Kidney epithelial cell (primary cell): Measurements from ENCODE around the gene SMAD6. TPM values are rescaled to one million over a fixed set of nuclear protein-coding genes. Genes with fewer than 3 reads are reported as not detected.

ENCODE experiments used
- DNase-seq: peaks from one replicate; pipeline ENCODE4 v3.0.0-alpha.2; 2010; ENCODE audit warnings: low read depth
- H3K27me3 ChIP-seq: 2 replicates; pipeline ENCODE4 v1.6.0; 2011; ENCODE audit warnings: low read length; ENCODE audit not compliant: control insufficient read depth, insufficient read depth
- H3K36me3 ChIP-seq: 2 replicates; pipeline ENCODE4 v1.5.1; 2011; ENCODE audit warnings: low read length; ENCODE audit not compliant: control insufficient read depth, insufficient read depth
- H3K4me3 ChIP-seq: 2 replicates; pipeline ENCODE4 v1.5.1; 2011; ENCODE audit warnings: low read depth, mild to moderate bottlenecking, control low read depth, low read length
- CTCF ChIP-seq: IDR thresholded peaks from 2 replicates; pipeline ENCODE4 v1.5.1; 2011; ENCODE audit warnings: mild to moderate bottlenecking, moderate library complexity, low read length, control low read depth, inconsistent platforms; ENCODE audit not compliant: insufficient read depth, poor library complexity, severe bottlenecking
- total RNA-seq: library from RNA; depleted of rRNA; stranded (reverse); fragments of >200 nt; gene quantifications from 2 replicates; pipeline ENCODE4 v1.2.3, GENCODE V29; 2015

Gene SMAD6
- total RNA-seq, 1 donor from 2014 or later, result 8.3 TPM

GRCh38 chr15:66700802-66701421 lies 1.1 kb upstream of the SMAD6 start:
- peak; percentile 72 for DNase-seq

GRCh38 chr15:66701422-66702034 lies 508 bp upstream of the SMAD6 start:
- H3K27me3 ChIP-seq, result no peaks in the 10 kb centered on the region

More at GRCh38 chr15:66700802-66701421, 1.1 kb upstream of the SMAD6 start:
- TF ChIP-seq CTCF, result no peak
- Histone ChIP-seq H3K27me3 (no peaks in the 10 kb centered on the region), H3K4me3 (peak overlapping the region; percentile 45), H3K36me3 (no peaks in the 10 kb centered on the region)

GRCh38 chr15:66702787-66703539 lies 927 bp downstream of the SMAD6 start:
- H3K27me3 ChIP-seq, result no peaks in the 10 kb centered on the region
- no peak for TF ChIP-seq CTCF
- DNase-seq, result no peak
- peak overlapping the region; percentile 54 for H3K4me3 ChIP-seq
- no peaks in the 10 kb centered on the region for H3K36me3 ChIP-seq

More at GRCh38 chr15:66701422-66702034, 508 bp upstream of the SMAD6 start:
- no peak for TF ChIP-seq CTCF
- H3K4me3 ChIP-seq, result peak overlapping the region; percentile 38
- DNase-seq, result no peak
- H3K36me3 ChIP-seq, result no peaks in the 10 kb centered on the region

GRCh38 chr15:66703540-66703941 lies 1.5 kb downstream of the SMAD6 start:
- Histone ChIP-seq H3K4me3 (peak overlapping the region; percentile 54), H3K27me3 (no peaks in the 10 kb centered on the region), H3K36me3 (no peaks in the 10 kb centered on the region)
- no peak for DNase-seq
- no peak for TF ChIP-seq CTCF

- no peaks in the 10 kb centered on the region for H3K36me3 ChIP-seq
- H3K4me3 ChIP-seq, result peak overlapping the region; percentile 54
- H3K27me3 ChIP-seq, result no peaks in the 10 kb centered on the region
- TF ChIP-seq CTCF, result no peak
- DNase-seq, result no peak
Observed at GRCh38 chr15:66704019-66704802, 2.2 kb downstream of the SMAD6 start.
